Limb (tissue), 2 donors: ENCODE measurements around the gene TMEM174.

Experiments
- DNase-seq, 2 donors: peaks; one replicate each; pipeline ENCODE4 v3.0.0-alpha.2; 2016; ENCODE audit errors: extremely low spot score in 2 of 2

Gene TMEM174

DNA sequence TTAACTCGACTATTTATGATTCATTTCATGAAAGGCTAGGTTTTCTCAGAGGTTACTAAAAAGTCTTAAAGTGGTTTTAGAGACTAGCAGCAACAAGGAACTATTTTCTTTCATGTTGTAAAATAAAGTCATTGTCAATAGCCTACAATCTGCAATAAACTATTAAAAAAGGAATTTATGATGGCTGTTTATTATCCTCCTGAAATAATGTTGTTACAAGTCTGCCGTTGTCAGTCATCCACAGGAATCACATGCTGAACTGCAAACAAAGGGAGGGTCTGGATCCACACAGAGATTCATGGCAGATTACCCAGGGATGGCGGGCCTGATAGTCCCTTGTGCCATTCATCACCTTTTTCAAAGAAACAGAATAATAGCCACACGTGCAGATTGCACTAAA lies 49.2 kb downstream of the TMEM174 start:
- DNase-seq: no peak
